ENCODE data around the gene CHTOP.

- no peak for TF ChIP-seq POLR2A (IDR thresholded peaks at IDR 0.05)
- peak in 1 of 3 donors; percentile 5 for TF ChIP-seq CTCF (IDR thresholded peaks at IDR 0.05)
These were observed 609 bp upstream of the CHTOP start for GRCh38 chr1:153633161-153633753.

Data from breast epithelium (tissue), 3 donors.